Measurements from ENCODE around the gene FCSK. TPM values are rescaled to one million over a fixed set of nuclear protein-coding genes. Genes with fewer than 3 reads are reported as not detected.

Gene FCSK
- polyA plus RNA-seq, 4 donors = 19.6 to 43.5 (median 24.4) TPM

DNA sequence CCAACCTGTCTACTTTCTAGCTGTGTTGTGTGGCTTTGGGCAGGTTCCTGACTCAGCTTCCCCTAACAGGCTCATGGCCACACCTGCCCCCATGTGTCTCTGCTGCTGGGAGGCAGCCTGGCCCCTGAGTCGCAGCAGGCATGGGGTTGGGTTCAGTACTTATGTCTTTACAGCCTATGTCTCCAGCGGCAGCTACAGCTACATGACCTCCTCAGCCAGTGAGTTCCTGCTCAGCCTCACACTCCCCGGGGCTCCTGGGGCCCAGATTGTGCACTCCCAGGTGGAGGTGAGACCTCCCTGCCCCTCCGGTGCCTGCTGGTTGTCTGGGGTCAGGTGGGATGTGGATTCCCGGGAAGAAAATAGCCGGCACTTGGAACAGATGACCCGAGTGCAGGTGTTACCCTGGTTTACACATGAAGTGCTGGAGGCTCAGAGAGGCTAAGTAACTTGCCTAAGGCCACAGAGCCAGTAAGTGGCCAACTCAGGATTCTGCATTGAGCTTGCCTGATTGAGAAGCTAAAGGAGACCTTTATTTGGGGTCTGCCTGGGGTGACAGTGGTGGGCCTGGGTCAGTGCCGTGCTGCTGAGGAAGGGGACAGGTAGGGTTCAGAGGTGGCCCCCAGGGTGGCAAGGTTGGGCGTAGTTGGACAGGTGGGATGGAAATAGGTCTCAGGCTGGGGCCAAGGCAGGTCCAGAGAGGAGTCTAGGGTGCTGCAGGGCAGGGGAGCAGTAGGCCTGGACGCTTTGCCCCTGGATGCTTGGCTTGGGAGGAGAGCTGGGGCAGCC, 15.9 kb downstream of the FCSK start:
- peaks cover 0 to 93% (median 4%) of the 10 kb centered on the region in 3 donors for H3K36me3 ChIP-seq (ENCODE audit: control insufficient read depth in 3 of 3, insufficient read depth in 2 of 3, low read depth in 1 of 3, low read length in 3 of 3)
- no peaks in the 10 kb centered on the region for H3K27me3 ChIP-seq (ENCODE audit: control insufficient read depth in 3 of 3, insufficient read depth in 3 of 3, low read length in 3 of 3)
- DNase-seq (no peak), FAIRE-seq (no peak)
- H3K27ac ChIP-seq (ENCODE audit: low read depth in 1 of 3, low read length in 2 of 3) = no peak overlapping the region
- H3K4me1 ChIP-seq (ENCODE audit: control insufficient read depth in 3 of 3, insufficient read depth in 2 of 3, low read depth in 1 of 3, low read length in 2 of 3) = peaks cover 0 to 6% (median 0%) of the 10 kb centered on the region in 3 donors
- 94 to 96% (median 95%) methylated on average over 10 of the region's 10 CpGs for WGBS, 3 donors
- no peaks in the 10 kb centered on the region for H3K9me3 ChIP-seq (ENCODE audit: control insufficient read depth in 2 of 2, insufficient read depth in 1 of 2, low read depth in 1 of 2, low read length in 1 of 2)
- H3K4me3 ChIP-seq (ENCODE audit: low read depth in 1 of 3, low read length in 3 of 3) = no peak overlapping the region

DNA sequence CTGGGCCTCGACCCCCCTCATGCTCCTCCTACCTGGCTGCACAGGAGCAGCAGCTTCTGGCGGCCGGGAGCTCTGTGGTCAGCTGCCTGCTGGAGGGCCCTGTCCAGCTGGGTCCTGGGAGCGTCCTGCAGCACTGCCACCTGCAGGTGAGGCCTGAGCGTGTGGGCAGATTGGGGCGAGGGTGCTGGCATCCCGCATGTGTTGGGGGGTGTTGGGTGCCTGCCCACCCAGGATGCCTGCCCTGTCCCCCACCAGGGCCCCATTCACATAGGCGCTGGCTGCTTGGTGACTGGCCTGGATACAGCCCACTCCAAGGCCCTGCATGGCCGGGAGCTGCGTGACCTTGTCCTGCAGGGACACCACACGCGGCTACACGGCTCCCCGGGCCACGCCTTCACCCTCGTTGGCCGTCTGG, 16.5 kb downstream of the FCSK start:
- peaks cover 0 to 6% (median 0%) of the 10 kb centered on the region in 3 donors for H3K4me1 ChIP-seq (ENCODE audit: control insufficient read depth in 3 of 3, insufficient read depth in 2 of 3, low read depth in 1 of 3, low read length in 2 of 3)
- WGBS, 3 donors = 67 to 76% (median 72%) methylated on average over 13 to 17 of the region's 17 CpGs
- H3K9me3 ChIP-seq (ENCODE audit: control insufficient read depth in 2 of 2, insufficient read depth in 1 of 2, low read depth in 1 of 2, low read length in 1 of 2) = no peaks in the 10 kb centered on the region
- H3K27ac ChIP-seq (ENCODE audit: low read depth in 1 of 3, low read length in 2 of 3) = no peak overlapping the region
- FAIRE-seq (no peak), DNase-seq (peak; percentile 25 to 39)
- H3K27me3 ChIP-seq (ENCODE audit: control insufficient read depth in 3 of 3, insufficient read depth in 3 of 3, low read length in 3 of 3) = no peaks in the 10 kb centered on the region
- H3K36me3 ChIP-seq (ENCODE audit: control insufficient read depth in 3 of 3, insufficient read depth in 2 of 3, low read depth in 1 of 3, low read length in 3 of 3) = peaks cover 0 to 92% (median 4%) of the 10 kb centered on the region in 3 donors
- H3K4me3 ChIP-seq (ENCODE audit: low read depth in 1 of 3, low read length in 3 of 3) = no peak overlapping the region

DNA sequence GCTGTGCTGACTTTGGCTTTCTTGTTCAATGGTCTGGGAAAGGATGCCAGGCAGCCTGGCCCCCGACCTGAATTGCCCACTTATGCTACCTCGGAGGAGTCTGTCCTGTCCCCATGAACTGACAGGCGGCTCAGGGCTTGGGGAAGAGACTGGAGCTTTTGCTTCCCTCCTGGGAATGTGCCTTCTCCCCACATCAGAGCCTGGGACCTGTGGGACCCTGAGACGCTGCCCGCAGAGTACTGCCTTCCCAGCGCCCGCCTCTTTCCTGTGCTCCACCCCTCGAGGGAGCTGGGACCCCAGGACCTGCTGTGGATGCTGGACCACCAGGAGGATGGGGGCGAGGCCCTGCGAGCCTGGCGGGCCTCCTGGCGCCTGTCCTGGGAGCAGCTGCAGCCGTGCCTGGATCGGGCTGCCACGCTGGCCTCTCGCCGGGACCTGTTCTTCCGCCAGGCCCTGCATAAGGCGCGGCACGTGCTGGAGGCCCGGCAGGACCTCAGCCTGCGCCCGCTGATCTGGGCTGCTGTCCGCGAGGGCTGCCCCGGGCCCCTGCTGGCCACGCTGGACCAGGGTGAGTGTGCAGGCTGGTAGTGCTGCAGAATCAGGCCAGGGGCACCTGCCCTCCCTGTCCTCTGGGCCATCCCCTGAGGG, 18.5 kb downstream of the FCSK start:
- H3K9me3 ChIP-seq (ENCODE audit: control insufficient read depth in 2 of 2, insufficient read depth in 1 of 2, low read depth in 1 of 2, low read length in 1 of 2) = no peaks in the 10 kb centered on the region
- H3K4me1 ChIP-seq (ENCODE audit: control insufficient read depth in 3 of 3, insufficient read depth in 2 of 3, low read depth in 1 of 3, low read length in 2 of 3) = no peaks in the 10 kb centered on the region
- H3K4me3 ChIP-seq (ENCODE audit: low read depth in 1 of 3, low read length in 3 of 3) = no peak overlapping the region
- H3K36me3 ChIP-seq (ENCODE audit: control insufficient read depth in 3 of 3, insufficient read depth in 2 of 3, low read depth in 1 of 3, low read length in 3 of 3) = peaks cover 0 to 90% (median 7%) of the 10 kb centered on the region in 3 donors
- FAIRE-seq (no peak), DNase-seq (no peak)
- H3K27me3 ChIP-seq (ENCODE audit: control insufficient read depth in 3 of 3, insufficient read depth in 3 of 3, low read length in 3 of 3) = no peaks in the 10 kb centered on the region
- H3K27ac ChIP-seq (ENCODE audit: low read depth in 1 of 3, low read length in 2 of 3) = no peak overlapping the region
- 90 to 93% (median 91%) methylated on average over 25 to 28 of the region's 28 CpGs for WGBS, 3 donors

DNA sequence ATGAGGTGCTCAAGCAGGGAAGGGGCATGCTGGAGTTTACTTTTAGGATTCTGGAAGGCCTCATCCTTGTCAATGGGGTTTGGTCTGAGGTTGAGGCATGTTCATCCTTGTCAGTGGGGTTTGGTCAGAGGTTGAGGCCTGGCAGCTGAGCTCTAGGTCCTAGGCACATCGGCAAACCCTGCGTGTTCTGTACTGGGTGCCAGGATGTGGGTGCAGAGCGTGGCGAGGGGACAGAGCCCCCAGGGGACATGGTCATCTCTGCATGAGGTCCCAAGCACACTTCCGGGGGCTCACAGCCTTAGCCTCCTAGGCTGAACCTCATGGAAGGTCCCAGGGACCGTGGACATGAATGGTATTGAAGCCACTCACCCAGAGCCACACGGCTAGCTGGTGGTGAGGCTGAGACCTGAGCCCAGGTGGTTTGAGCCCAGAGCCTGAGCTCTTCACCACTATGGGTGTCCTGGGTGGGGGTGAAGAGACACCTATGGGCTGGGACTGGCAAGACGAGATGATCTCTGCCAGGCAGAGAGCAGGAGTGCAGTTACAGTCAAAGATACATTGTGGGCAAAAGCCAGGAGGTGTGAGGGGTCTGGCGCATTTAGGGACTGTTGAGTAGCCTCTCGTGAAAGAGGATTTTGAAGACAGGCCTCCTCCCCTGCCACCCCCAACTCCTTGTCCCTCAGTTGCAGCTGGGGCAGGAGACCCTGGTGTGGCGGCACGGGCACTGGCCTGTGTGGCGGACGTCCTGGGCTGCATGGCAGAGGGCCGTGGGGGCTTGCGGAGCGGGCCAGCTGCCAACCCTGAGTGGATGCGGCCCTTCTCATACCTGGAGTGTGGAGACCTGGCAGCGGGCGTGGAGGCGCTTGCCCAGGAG, 19.3 kb downstream of the FCSK start:
- 93 to 94% (median 93%) methylated on average over 21 of the region's 21 CpGs for WGBS, 3 donors
- Histone ChIP-seq H3K27ac (ENCODE audit: low read depth in 1 of 3, low read length in 2 of 3) (no peak overlapping the region), H3K27me3 (ENCODE audit: control insufficient read depth in 3 of 3, insufficient read depth in 3 of 3, low read length in 3 of 3) (no peaks in the 10 kb centered on the region), H3K4me3 (ENCODE audit: low read depth in 1 of 3, low read length in 3 of 3) (no peak overlapping the region), H3K36me3 (ENCODE audit: control insufficient read depth in 3 of 3, insufficient read depth in 2 of 3, low read depth in 1 of 3, low read length in 3 of 3) (peaks cover 0 to 91% (median 7%) of the 10 kb centered on the region in 3 donors), H3K9me3 (ENCODE audit: control insufficient read depth in 2 of 2, insufficient read depth in 1 of 2, low read depth in 1 of 2, low read length in 1 of 2) (no peaks in the 10 kb centered on the region), H3K4me1 (ENCODE audit: control insufficient read depth in 3 of 3, insufficient read depth in 2 of 3, low read depth in 1 of 3, low read length in 2 of 3) (no peaks in the 10 kb centered on the region)
- FAIRE-seq = no peak
- no peak for DNase-seq

DNA sequence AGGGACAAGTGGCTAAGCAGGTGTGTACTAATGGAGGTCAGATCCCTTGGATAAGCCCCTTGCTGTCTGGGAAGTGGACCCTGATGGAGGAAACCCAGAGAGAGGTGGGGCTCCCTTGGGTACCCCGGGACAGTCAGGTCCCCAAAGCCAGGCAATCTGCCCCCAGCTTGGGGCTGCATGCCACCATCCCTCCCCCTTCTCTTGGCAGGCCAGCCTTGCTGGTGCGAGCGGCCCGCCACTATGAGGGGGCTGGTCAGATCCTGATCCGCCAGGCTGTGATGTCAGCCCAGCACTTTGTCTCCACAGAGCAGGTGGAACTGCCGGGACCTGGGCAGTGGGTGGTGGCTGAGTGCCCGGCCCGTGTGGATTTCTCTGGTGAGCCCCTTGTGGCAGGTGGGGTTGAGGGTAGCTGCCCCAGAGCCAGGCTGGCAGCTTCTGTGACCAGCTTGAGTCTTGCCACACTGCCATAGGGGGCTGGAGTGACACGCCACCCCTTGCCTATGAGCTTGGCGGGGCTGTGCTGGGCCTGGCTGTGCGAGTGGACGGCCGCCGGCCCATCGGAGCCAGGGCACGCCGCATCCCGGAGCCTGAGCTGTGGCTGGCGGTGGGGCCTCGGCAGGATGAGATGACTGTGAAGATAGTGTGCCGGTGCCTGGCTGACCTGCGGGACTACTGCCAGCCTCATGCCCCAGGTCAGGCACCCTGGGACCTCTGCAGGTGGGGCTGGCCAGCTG, 20.1 kb downstream of the FCSK start:
- Histone ChIP-seq H3K4me1 (ENCODE audit: control insufficient read depth in 3 of 3, insufficient read depth in 2 of 3, low read depth in 1 of 3, low read length in 2 of 3) (no peaks in the 10 kb centered on the region), H3K9me3 (ENCODE audit: control insufficient read depth in 2 of 2, insufficient read depth in 1 of 2, low read depth in 1 of 2, low read length in 1 of 2) (no peaks in the 10 kb centered on the region), H3K27me3 (ENCODE audit: control insufficient read depth in 3 of 3, insufficient read depth in 3 of 3, low read length in 3 of 3) (no peaks in the 10 kb centered on the region), H3K36me3 (ENCODE audit: control insufficient read depth in 3 of 3, insufficient read depth in 2 of 3, low read depth in 1 of 3, low read length in 3 of 3) (peaks cover 0 to 91% (median 10%) of the 10 kb centered on the region in 3 donors), H3K27ac (ENCODE audit: low read depth in 1 of 3, low read length in 2 of 3) (no peak overlapping the region), H3K4me3 (ENCODE audit: low read depth in 1 of 3, low read length in 3 of 3) (no peak overlapping the region)
- DNase-seq = no peak
- 96 to 97% (median 96%) methylated on average over 20 to 22 of the region's 22 CpGs for WGBS, 3 donors
- no peak for FAIRE-seq

DNA sequence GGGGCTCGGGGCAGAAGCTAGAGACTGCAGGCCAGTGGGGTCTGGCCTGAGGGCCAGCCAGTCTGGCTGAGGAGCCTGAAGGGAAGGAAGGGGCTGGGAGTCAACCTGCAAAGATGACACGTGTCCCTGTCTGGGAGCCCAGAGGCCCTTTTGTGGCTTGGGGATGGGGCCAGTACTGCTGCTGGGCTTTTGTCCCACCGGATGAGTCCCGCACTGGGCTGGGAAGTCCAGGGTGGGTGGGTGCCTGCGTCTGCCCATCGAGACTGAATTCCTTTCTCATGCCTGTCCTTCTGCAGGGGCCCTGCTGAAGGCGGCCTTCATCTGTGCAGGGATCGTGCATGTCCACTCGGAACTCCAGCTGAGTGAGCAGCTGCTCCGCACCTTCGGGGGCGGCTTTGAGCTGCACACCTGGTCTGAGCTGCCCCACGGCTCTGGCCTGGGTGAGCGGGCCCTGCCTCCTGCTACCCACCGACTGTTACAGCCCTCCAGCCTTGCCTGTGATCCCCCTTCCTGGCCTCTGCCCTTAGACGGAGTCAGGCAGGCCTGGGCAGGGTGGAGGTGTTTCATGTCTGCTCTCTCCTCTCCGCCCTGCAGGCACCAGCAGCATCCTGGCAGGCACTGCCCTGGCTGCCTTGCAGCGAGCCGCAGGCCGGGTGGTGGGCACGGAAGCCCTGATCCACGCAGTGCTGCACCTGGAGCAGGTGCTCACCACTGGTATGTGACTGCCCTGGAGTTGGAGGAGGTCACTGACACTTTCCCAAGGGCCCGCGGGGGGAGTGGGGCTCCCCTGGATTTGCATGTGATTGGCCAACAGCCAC, 20.9 kb downstream of the FCSK start:
- DNase-seq (no peak), FAIRE-seq (no peak)
- H3K4me3 ChIP-seq (ENCODE audit: low read depth in 1 of 3, low read length in 3 of 3) = no peak overlapping the region
- 91 to 92% (median 92%) methylated on average over 23 to 24 of the region's 24 CpGs for WGBS, 3 donors
- H3K27me3 ChIP-seq (ENCODE audit: control insufficient read depth in 3 of 3, insufficient read depth in 3 of 3, low read length in 3 of 3) = no peaks in the 10 kb centered on the region
- peaks cover 2 to 94% (median 8%) of the 10 kb centered on the region in 3 donors for H3K36me3 ChIP-seq (ENCODE audit: control insufficient read depth in 3 of 3, insufficient read depth in 2 of 3, low read depth in 1 of 3, low read length in 3 of 3)
- no peak overlapping the region for H3K27ac ChIP-seq (ENCODE audit: low read depth in 1 of 3, low read length in 2 of 3)
- H3K9me3 ChIP-seq (ENCODE audit: control insufficient read depth in 2 of 2, insufficient read depth in 1 of 2, low read depth in 1 of 2, low read length in 1 of 2) = no peaks in the 10 kb centered on the region
- no peaks in the 10 kb centered on the region for H3K4me1 ChIP-seq (ENCODE audit: control insufficient read depth in 3 of 3, insufficient read depth in 2 of 3, low read depth in 1 of 3, low read length in 2 of 3)

DNA sequence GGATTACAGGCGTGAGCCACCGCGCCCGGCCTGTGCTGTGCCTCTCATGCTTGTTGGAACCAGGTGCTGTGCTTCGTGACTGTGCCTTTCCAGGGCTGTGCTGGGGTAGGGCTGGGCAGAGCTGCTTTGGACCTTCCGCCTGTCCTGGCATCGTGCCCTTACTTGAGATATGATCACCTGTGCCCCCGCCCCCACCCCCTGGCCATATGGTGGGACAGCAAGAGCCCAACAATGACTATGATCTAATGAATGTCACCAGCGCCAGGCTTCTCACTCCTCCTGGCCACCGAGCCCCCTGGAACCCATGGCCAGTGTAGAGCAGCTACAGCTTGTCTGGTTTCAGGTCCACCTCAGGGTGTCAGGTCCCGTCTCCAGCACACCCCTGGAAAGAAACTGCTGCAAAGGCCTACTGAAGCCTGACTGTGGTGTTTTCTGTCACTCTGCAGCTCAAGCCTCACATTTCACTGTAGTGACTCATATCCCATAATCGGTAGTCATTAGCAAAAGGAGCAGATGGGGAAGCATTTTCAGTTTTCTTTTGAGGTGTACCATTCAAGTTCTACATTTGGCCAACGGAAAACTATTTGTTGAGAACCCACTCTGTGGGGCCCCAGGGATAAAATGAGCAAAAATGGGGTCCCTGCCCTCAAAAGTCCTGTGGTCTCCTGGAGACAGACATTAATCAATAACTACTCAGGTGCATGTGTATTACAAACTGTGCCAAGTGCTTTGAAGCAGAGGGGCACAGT, 22.1 kb downstream of the FCSK start:
- DNase-seq (peak in 1 of 2 donors; percentile 45), FAIRE-seq (no peak)
- H3K27ac ChIP-seq (ENCODE audit: low read depth in 1 of 3, low read length in 2 of 3) = peak overlapping the region in 2 of 3 donors; percentile 50 to 77
- WGBS, 3 donors = 29 to 60% (median 39%) methylated on average over 13 of the region's 13 CpGs
- H3K4me1 ChIP-seq (ENCODE audit: control insufficient read depth in 3 of 3, insufficient read depth in 2 of 3, low read depth in 1 of 3, low read length in 2 of 3) = no peaks in the 10 kb centered on the region
- no peak overlapping the region for H3K4me3 ChIP-seq (ENCODE audit: low read depth in 1 of 3, low read length in 3 of 3)
- peaks cover 5 to 94% (median 10%) of the 10 kb centered on the region in 3 donors for H3K36me3 ChIP-seq (ENCODE audit: control insufficient read depth in 3 of 3, insufficient read depth in 2 of 3, low read depth in 1 of 3, low read length in 3 of 3)
- no peaks in the 10 kb centered on the region for H3K9me3 ChIP-seq (ENCODE audit: control insufficient read depth in 2 of 2, insufficient read depth in 1 of 2, low read depth in 1 of 2, low read length in 1 of 2)
- no peaks in the 10 kb centered on the region for H3K27me3 ChIP-seq (ENCODE audit: control insufficient read depth in 3 of 3, insufficient read depth in 3 of 3, low read length in 3 of 3)
